ENCODE results near the gene FXYD5.

- TF ChIP-seq REST (IDR thresholded peaks at IDR 0.05; ENCODE audit: insufficient replicate concordance, low read depth) (no peak), CTCF (IDR thresholded peaks at IDR 0.05; ENCODE audit: insufficient read depth, low read length) (no peak), SPI1 (IDR thresholded peaks at IDR 0.05; ENCODE audit: borderline replicate concordance, low read depth) (no peak)
These were observed 16.1 kb upstream of the FXYD5 start, which contains the start of gene FXYD1 for GRCh38 chr19:35138305-35138892.
